Keratinocyte (primary cell): ENCODE results near the gene GRK5.

ENCODE experiments used
- CTCF ChIP-seq, 3 experiments: IDR thresholded peaks in 1 of 3; conservative IDR thresholded peaks in 1 of 3; optimal IDR thresholded peaks in 1 of 3; 2 replicates in 2 of 3; 3 replicates in 1 of 3; pipeline versions ENCODE3 to v1.5.1; 2011; ENCODE audit warnings: low read length in 3 of 3, mild to moderate bottlenecking in 3 of 3, moderate library complexity in 2 of 3, control low read depth in 1 of 3, inconsistent platforms in 1 of 3; ENCODE audit not compliant: insufficient read depth in 2 of 3; ENCODE audit errors: extremely low read depth in 1 of 3
- EZH2 ChIP-seq: IDR thresholded peaks from one replicate; pipeline ENCODE4 v1.6.1; 2012; ENCODE audit warnings: inconsistent platforms, mild to moderate bottlenecking, low read length, moderate library complexity

DNA sequence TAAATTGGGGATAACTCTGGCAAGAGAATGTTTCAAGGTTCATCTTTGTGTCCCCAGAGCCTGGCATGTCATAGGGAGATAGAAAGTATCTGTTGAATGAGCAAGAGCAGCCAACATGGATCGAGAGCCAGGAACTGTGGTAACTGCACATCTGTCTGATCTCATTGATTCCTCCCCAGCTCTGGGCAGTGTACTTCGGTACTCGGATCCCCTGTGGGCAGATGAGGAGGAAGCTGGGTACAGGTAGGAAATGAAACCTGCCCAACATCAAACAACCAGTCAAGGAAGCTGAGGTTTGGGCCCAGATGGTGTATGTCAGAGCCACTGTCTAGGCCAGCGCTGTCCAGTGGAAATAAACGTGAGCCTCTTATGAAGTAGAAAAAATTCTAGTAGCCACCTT lies 76.4 kb downstream of the GRK5 start:
- TF ChIP-seq CTCF (optimal IDR thresholded peaks at IDR 0.05 in 1 of 3, IDR thresholded peaks at IDR 0.05 in 1 of 3, conservative IDR thresholded peaks at IDR 0.05 in 1 of 3; ENCODE audit: extremely low read depth in 1 of 3, insufficient read depth in 2 of 3, low read length in 3 of 3) (no peak), EZH2 (no peak)
